ENCODE measurements around the gene OSBPL1A.

Gene OSBPL1A

GRCh38 chr18:24138409-24138788 lies 259.2 kb downstream of the OSBPL1A start:
- Mint-ChIP-seq H3K27ac (peak overlapping the region; percentile 64), H3K4me1 (peaks cover 23% of the 10 kb centered on the region), H3K36me3 (ENCODE audit: low read depth) (peaks cover 16% of the 10 kb centered on the region), H3K4me3 (peak overlapping the region; percentile 90), H3K27me3 (ENCODE audit: low read depth, poor library complexity) (no peaks in the 10 kb centered on the region), H3K9me3 (peaks cover 4% of the 10 kb centered on the region)
- TF ChIP-seq CTCF (IDR thresholded peaks at IDR 0.05): no peak
- DNase-seq: no peak

GRCh38 chr18:24136967-24137373 lies 260.7 kb downstream of the OSBPL1A start:
- no peak for DNase-seq
- H3K4me3 Mint-ChIP-seq: no peak overlapping the region

GRCh38 chr18:24130494-24130893 lies 267.1 kb downstream of the OSBPL1A start:
- no peaks in the 10 kb centered on the region for H3K4me1 Mint-ChIP-seq
- no peak for TF ChIP-seq CTCF (IDR thresholded peaks at IDR 0.05)
- no peak overlapping the region for H3K27ac Mint-ChIP-seq
- DNase-seq: no peak
- no peaks in the 10 kb centered on the region for H3K9me3 Mint-ChIP-seq
- no peak overlapping the region for H3K4me3 Mint-ChIP-seq
- H3K27me3 Mint-ChIP-seq (ENCODE audit: low read depth, poor library complexity): peaks cover 3% of the 10 kb centered on the region
- H3K36me3 Mint-ChIP-seq (ENCODE audit: low read depth): peaks cover 25% of the 10 kb centered on the region

More at GRCh38 chr18:24136967-24137373, 260.7 kb downstream of the OSBPL1A start:
- Mint-ChIP-seq H3K27me3 (ENCODE audit: low read depth, poor library complexity) (no peaks in the 10 kb centered on the region), H3K36me3 (ENCODE audit: low read depth) (peaks cover 21% of the 10 kb centered on the region), H3K4me1 (peaks cover 23% of the 10 kb centered on the region), H3K27ac (no peak overlapping the region), H3K9me3 (peaks cover 4% of the 10 kb centered on the region)
- no peak for TF ChIP-seq CTCF (IDR thresholded peaks at IDR 0.05)

- Mint-ChIP-seq H3K4me3 (no peak overlapping the region), H3K9me3 (no peaks in the 10 kb centered on the region), H3K4me1 (no peaks in the 10 kb centered on the region), H3K27ac (no peak overlapping the region), H3K36me3 (ENCODE audit: low read depth) (peaks cover 29% of the 10 kb centered on the region), H3K27me3 (ENCODE audit: low read depth, poor library complexity) (peaks cover 3% of the 10 kb centered on the region)
- no peak for DNase-seq
- TF ChIP-seq CTCF (IDR thresholded peaks at IDR 0.05): no peak
These were observed 268.9 kb downstream of the OSBPL1A start for GRCh38 chr18:24128700-24129099.

GRCh38 chr18:24127735-24128134 lies 269.9 kb downstream of the OSBPL1A start:
- Mint-ChIP-seq H3K4me3 (no peak overlapping the region), H3K27me3 (ENCODE audit: low read depth, poor library complexity) (peaks cover 3% of the 10 kb centered on the region), H3K9me3 (no peaks in the 10 kb centered on the region), H3K4me1 (peaks cover 4% of the 10 kb centered on the region), H3K36me3 (ENCODE audit: low read depth) (peaks cover 25% of the 10 kb centered on the region), H3K27ac (no peak overlapping the region)
- no peak for TF ChIP-seq CTCF (IDR thresholded peaks at IDR 0.05)
- no peak for DNase-seq

GRCh38 chr18:24126155-24126961 lies 271.3 kb downstream of the OSBPL1A start:
- Mint-ChIP-seq H3K27ac (no peak overlapping the region), H3K36me3 (ENCODE audit: low read depth) (peaks cover 29% of the 10 kb centered on the region), H3K4me1 (peaks cover 8% of the 10 kb centered on the region), H3K9me3 (no peaks in the 10 kb centered on the region), H3K27me3 (ENCODE audit: low read depth, poor library complexity) (peaks cover 3% of the 10 kb centered on the region), H3K4me3 (no peak overlapping the region)
- no peak for TF ChIP-seq CTCF (IDR thresholded peaks at IDR 0.05)
- DNase-seq: no peak
